Fibroblast of peridontal ligament (primary cell): ENCODE data around the gene SMPDL3B.
"Not testable (repeated sequence)": the region's sequence is repeated elsewhere in the genome, so short reads cannot be mapped to it uniquely, and the experiment has no call there.

Source experiments
- DNase-seq: peaks from one replicate; pipeline ENCODE4 v3.0.0-alpha.2; 2010; ENCODE audit errors: extremely low read depth

Gene SMPDL3B

GRCh38 chr1:27970401-27970800 lies 35.6 kb downstream of the SMPDL3B start:
- DNase-seq: peak; percentile 88

GRCh38 chr1:27971674-27972073 lies 36.9 kb downstream of the SMPDL3B start:
- peak; percentile 58 for DNase-seq

GRCh38 chr1:27972141-27972540 lies 37.3 kb downstream of the SMPDL3B start:
- no peak for DNase-seq

GRCh38 chr1:27973771-27974416 lies 39.1 kb downstream of the SMPDL3B start:
- DNase-seq: no peak

- DNase-seq: no peak
These were observed 39.6 kb downstream of the SMPDL3B start for GRCh38 chr1:27974417-27974781.

GRCh38 chr1:27979151-27979858 lies 44.5 kb downstream of the SMPDL3B start:
- peak; percentile 88 for DNase-seq

GRCh38 chr1:27979859-27980201 lies 45.0 kb downstream of the SMPDL3B start:
- no peak for DNase-seq

- DNase-seq: no peak
These were observed 45.5 kb downstream of the SMPDL3B start for GRCh38 chr1:27980216-27980845.

GRCh38 chr1:27981145-27981544 lies 46.3 kb downstream of the SMPDL3B start:
- no peak for DNase-seq

- no peak for DNase-seq
These were observed 56.2 kb downstream of the SMPDL3B start for GRCh38 chr1:27990920-27991537.

GRCh38 chr1:27992276-27992675 lies 57.5 kb downstream of the SMPDL3B start:
- no peak for DNase-seq

- DNase-seq: no peak
These were observed 58.4 kb downstream of the SMPDL3B start for GRCh38 chr1:27993241-27993640.

GRCh38 chr1:27994060-27994459 lies 59.3 kb downstream of the SMPDL3B start:
- DNase-seq: no peak

GRCh38 chr1:27994526-27994925 lies 59.7 kb downstream of the SMPDL3B start:
- DNase-seq: not testable (repeated sequence)

- no peak for DNase-seq
These were observed 64.3 kb downstream of the SMPDL3B start for GRCh38 chr1:27999055-27999454.

GRCh38 chr1:28002600-28002999 lies 67.8 kb downstream of the SMPDL3B start:
- DNase-seq: no peak

- not testable (repeated sequence) for DNase-seq
These were observed 68.3 kb downstream of the SMPDL3B start for GRCh38 chr1:28003117-28003516.
